Subcutaneous adipose tissue (tissue), 4 donors: ENCODE measurements around the gene YAF2. TPM values are rescaled to one million over a fixed set of nuclear protein-coding genes. Genes with fewer than 3 reads are reported as not detected.

Source experiments
- CTCF ChIP-seq: fragments of 450-650 bp; IDR thresholded peaks from one replicate; pipeline ENCODE4 v1.5.1; 2016; ENCODE audit warnings: low read depth, mild to moderate bottlenecking, control low read depth, antibody characterized with exemption, moderate library complexity
- total RNA-seq, 4 donors: library from RNA; depleted of rRNA; stranded (reverse); fragments of >200 nt; gene quantifications; one replicate each; pipeline ENCODE4 v1.1.0, GENCODE V29; 2016

Gene YAF2
- total RNA-seq, 4 donors from 2014 or later, result 30.6 to 51.6 (median 41.6) TPM

DNA sequence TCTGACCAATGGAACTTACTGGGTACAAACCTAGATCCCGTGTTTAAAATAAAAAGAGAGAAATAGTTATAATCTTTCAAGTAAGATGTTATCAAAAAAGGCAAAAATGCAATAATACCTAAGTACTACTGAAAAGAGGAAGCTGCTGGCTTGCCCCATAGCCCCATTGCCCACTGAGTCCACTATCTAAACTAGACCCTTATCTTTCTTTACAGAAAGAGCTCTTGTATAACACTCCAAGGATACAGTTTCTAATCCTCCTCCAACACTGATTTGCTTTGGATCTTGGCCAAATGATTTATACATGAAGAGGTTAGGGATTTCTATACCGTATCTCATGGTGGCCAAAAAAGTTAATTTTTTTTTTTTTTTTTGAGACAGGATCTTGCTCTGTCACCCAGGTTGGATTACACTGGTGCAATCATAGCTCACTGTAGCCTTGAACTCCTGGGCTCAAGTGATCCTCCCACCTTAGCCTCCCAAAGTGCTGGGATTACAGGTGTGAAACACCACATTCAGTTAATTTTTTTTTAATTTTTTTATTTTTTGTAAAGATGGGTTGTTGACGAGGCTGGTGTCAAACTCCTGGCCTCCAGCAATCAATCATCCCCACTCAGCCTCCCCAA lies 96.0 kb downstream of the YAF2 start:
- no peak for TF ChIP-seq CTCF

GRCh38 chr12:42140901-42141300 lies 97.1 kb downstream of the YAF2 start:
- TF ChIP-seq CTCF, result no peak

- no peak for TF ChIP-seq CTCF
Measured at GRCh38 chr12:42135259-42135814, 102.7 kb downstream of the YAF2 start.

DNA sequence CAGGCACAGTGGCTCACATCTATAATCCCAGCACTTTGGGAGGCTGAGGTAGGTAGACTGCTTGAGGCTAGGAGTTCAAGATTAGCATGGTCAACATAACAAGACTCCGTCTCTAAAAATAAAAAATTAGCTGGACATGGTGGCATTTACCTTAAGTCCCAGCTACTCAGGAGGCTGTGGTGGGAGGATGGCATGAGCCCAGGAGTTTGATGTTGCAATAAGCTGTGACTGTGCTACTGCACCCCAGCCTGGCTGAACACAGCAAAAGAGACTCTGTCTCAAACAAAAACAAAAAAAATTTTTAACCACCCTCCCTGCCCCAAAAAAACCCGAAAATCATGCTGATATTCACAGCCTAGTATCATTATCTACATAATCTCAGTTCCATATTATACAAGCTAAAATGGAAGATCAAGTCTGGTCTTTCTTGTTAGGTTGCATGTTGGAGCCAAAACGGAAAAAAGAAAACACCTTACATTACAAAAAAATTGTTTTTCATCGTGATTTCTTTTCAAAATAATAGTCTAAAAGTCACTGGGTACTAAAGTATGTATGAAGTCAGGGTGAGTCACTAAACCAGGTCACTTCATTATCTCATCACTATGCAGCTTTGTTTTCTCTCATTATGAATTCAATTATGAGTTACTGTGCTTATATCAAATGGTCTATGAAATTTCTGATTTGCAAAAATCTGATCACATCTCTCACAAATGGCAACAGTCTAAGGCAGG lies 107.2 kb downstream of the YAF2 start:
- TF ChIP-seq CTCF, result no peak

- TF ChIP-seq CTCF, result no peak
Measured at GRCh38 chr12:42129595-42130204, 108.3 kb downstream of the YAF2 start.

DNA sequence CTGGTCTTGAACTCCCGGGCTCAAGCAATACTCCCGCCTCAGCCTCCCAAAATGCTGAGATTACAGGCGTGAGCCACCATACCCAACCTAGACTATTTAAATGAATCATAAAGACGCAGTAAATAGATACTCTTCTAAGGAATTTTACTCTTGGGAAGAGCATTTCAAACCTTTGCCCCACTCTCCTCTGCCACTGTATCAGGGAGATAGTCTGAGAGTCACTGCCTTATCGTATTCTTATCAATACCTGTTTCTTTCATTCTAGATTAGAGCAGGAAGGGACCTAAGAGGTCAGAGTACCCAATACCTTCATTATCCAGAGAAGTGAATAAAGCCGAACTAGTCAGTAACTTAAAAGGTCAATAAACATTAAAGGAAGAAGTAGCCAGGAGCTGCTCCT lies 109.2 kb downstream of the YAF2 start:
- no peak for TF ChIP-seq CTCF

DNA sequence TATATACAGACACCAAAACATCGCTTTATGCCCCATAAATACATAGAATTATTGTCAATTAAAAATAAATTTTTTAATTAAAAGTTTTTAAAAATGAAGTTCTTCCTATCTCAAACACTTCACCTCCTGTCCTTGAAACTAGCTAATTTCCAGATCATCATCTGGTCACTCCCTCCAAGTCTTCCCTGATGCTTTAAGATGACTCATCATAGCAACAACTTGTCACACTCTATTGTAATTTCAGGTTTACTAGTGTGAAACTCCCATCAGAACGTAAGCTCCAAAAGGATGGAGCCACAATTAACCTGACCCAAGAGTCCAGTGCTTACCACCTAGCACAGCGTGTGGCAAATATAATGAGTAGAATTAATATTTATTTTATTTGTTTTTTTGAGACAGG lies 109.7 kb downstream of the YAF2 start:
- TF ChIP-seq CTCF, result no peak
